Naive thymus-derived CD8-positive, alpha-beta T cell (primary cell): Measurements from ENCODE around the gene MYRF. TPM values are rescaled to one million over a fixed set of nuclear protein-coding genes. Genes with fewer than 3 reads are reported as not detected.

Source experiments
- ATAC-seq, 2 donors: fragments of 150-1000 bp; cut with Tn5 transposase in 1 of 2; sonication (Bioruptor Pico), chemical (Tn5 transposase) in 1 of 2; 1 replicate in 1 of 2; 2 replicates in 1 of 2; pipeline ENCODE4 v1.10.0; 2021; ENCODE audit warnings: mild to moderate bottlenecking in 2 of 2, moderate library complexity in 2 of 2
- POLR2A ChIA-PET: fragments of 350-600 bp; sonication (Branson Sonifier 250); formaldehyde crosslinking; loops from one replicate; lab custom pipeline; 2021; ENCODE audit warnings: antibody characterized with exemption; lab: Charles Lee
- DNase-seq, 10 donors: peaks; one replicate each; pipeline versions ENCODE4 v3.0.0 to v3.0.0-alpha.2; 2020 to 2022
- H3K27ac Mint-ChIP-seq, 10 donors: one replicate each; pipeline ENCODE4 v1.8.0; 2020 to 2022; ENCODE audit warnings: mild to moderate bottlenecking in 10 of 10, mixed read lengths in 10 of 10, moderate library complexity in 4 of 10, inconsistent platforms in 1 of 10
- H3K27me3 Mint-ChIP-seq, 5 donors: one replicate each; pipeline ENCODE4 v1.8.0; 2021 to 2022; ENCODE audit warnings: mixed read lengths in 5 of 5
- H3K36me3 Mint-ChIP-seq, 3 donors: one replicate each; pipeline ENCODE4 v1.8.0; 2020 to 2022; ENCODE audit warnings: mixed read lengths in 3 of 3, mild to moderate bottlenecking in 2 of 3, inconsistent platforms in 1 of 3
- H3K4me1 Mint-ChIP-seq, 4 donors: one replicate each; pipeline ENCODE4 v1.8.0; 2021 to 2022; ENCODE audit warnings: mixed read lengths in 4 of 4
- H3K4me3 Mint-ChIP-seq, 10 donors: one replicate each; pipeline ENCODE4 v1.8.0; 2020 to 2022; ENCODE audit warnings: mild to moderate bottlenecking in 10 of 10, mixed read lengths in 10 of 10, moderate library complexity in 6 of 10, inconsistent platforms in 1 of 10
- H3K9me3 Mint-ChIP-seq, 9 donors: one replicate each; pipeline ENCODE4 v1.8.0; 2020 to 2022; ENCODE audit warnings: mixed read lengths in 9 of 9, mild to moderate bottlenecking in 3 of 9, inconsistent platforms in 1 of 9, moderate library complexity in 1 of 9
- polyA plus RNA-seq, 3 donors: library from polyadenylated mRNA; unstranded; fragments of 300-500 nt; fragmentation: Illumina TruSeq; gene quantifications; one replicate each; pipeline ENCODE4 v1.2.3, GENCODE V29; 2021
- total RNA-seq, 8 experiments: library from RNA in 2 of 8; stranded (reverse) in 2 of 8; gene quantifications; one replicate each; pipeline ENCODE4 v1.2.3 and lab custom pipeline; 2021 to 2026

The MYRF gene
- total and polyA plus RNA-seq, 5 experiments from 2014 or later: 0.26 to 0.68 (median 0.49) TPM; not detected in 1

DNA sequence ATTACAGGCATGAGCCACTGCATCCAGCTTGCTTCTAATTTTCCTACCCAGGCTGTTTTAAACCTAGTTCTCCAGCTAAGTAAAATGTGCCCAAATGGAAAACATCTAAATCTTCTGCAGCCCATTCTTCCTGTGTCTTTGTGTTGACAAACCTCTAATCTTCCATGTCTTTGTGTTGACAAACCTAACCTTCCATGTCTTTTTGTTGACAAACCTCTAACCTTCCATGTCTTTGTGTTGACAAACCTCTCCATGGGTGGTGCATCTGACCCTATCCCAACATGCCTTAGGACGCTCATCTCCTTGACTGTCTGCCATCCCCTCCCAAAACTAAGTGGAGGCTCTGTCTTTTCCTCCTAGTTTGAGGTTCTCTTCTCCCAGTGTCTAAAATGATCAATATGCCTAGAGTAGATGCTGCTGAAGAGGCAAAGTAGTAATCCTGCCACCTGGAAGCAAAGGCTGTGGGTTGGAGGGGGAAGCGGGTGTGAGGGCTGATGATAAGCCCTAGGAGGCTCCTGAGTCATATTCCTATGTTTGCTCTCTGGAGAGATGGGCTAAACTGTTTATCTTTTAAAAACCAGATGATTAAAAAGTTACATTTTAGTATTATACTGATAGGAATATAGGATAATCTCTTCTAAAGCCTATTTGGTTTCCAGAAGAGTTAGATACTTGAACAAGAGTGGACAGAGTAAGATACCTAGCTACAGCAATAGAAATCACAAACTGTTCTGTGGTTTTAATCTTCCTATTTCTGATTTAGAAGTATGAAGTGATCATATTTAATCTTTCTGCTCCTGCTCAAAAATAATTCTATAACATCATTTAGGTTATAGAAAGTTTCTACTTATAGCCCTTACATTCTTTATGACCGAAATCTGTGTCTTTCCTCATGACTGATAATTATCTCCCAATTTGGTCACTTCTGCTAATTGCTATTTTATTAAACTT, 48.2 kb downstream of the MYRF start:
- Mint-ChIP-seq H3K4me1 (peaks cover 0 to 8% (median 3%) of the 10 kb centered on the region in 4 donors), H3K36me3 (peaks cover 0 to 16% (median 0%) of the 10 kb centered on the region in 3 donors), H3K27me3 (no peaks in the 10 kb centered on the region), H3K4me3 (no peak overlapping the region), H3K27ac (peak overlapping the region in 2 of 10 donors; percentile 47 to 60), H3K9me3 (no peaks in the 10 kb centered on the region)
- ATAC-seq (no peak), DNase-seq (no peak)
- POLR2A ChIA-PET: no interaction called here

DNA sequence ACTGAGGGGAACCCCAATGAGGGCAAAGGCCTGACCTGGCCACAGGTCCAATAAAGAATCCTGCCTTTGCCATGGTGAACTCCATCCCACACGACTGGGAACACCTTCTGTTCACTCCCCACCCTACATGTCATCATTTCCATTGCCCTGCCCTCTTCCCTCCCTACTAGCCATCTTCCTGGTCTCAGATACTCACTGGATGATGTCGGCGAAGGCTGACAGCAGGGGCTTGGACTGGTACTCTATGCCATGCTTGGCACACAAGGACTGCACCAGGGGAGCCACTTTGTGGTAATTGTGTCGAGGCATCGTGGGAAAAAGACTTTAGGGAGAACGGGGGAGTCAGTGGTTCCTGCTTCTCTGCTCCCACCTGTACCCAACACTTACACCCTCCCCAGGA, 50.2 kb downstream of the MYRF start:
- Mint-ChIP-seq H3K4me1 (no peaks in the 10 kb centered on the region), H3K27ac (peak overlapping the region in 1 of 10 donors; percentile 60), H3K36me3 (peaks cover 0 to 4% (median 0%) of the 10 kb centered on the region in 3 donors), H3K9me3 (no peaks in the 10 kb centered on the region), H3K27me3 (no peaks in the 10 kb centered on the region), H3K4me3 (no peak overlapping the region)
- DNase-seq (no peak), ATAC-seq (no peak)
- POLR2A ChIA-PET: no interaction called here

DNA sequence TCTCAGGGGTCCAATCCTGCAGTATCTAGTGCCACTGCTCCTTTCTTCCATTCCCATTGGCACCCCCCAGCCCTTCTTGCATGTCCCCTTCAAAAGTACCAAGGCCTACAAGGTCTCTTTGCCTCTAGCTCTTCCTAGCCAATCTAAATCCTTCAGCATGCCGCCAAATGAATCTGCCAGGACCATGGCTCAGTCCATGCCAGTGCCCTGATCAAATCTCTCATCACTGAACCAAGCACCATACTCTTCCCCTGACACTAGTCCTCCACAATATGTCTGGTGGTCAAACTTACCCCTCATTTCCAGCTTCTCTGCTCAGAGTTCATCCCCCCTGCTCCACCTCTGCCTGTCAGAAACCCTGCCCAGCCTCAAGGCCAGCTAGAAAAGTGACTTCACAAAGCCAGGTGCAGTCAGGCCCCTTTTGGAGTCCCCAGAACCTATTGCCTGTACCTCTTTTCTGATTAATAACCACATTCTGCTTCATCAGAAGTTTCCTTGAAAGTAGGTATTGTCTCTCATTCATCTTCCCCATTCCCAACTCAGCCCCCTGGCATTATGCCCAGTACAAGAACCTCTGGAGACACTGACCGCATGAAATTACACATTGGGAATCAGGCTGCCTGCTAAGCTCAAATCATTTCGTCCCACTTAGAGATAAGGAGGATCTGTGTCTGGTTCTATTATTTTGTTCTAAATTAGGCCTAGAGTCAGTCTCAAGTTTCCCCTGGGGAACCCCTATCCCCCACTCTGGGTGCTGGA, 51.6 kb downstream of the MYRF start:
- Mint-ChIP-seq H3K27ac (no peak overlapping the region), H3K4me1 (no peaks in the 10 kb centered on the region), H3K9me3 (no peaks in the 10 kb centered on the region), H3K27me3 (peaks cover 0 to 4% (median 0%) of the 10 kb centered on the region in 5 donors), H3K36me3 (peaks cover 0 to 2% (median 0%) of the 10 kb centered on the region in 3 donors), H3K4me3 (no peak overlapping the region)
- no peak for ATAC-seq
- POLR2A ChIA-PET: no interaction called here
- DNase-seq: no peak

DNA sequence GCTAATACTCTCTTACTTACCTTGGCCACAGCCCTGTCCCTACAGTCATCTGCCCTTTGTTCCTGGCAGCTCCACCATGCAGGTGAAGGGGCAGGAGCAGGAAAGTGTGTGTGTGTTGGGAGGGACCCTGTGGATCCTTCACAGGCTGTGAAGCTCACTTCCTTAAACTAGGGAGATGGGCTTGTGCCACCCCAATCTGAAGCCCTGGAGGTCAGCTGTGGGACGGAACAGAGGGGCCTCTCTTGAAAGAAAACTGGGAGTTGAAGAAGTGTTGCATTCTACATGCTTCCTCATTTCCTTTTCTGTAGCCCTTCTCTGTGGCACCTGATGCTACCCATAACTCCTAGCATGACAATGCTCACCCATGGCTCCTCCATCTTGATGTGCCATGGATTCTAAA, 52.7 kb downstream of the MYRF start:
- Mint-ChIP-seq H3K27ac (no peak overlapping the region), H3K4me3 (no peak overlapping the region), H3K36me3 (peaks cover 0 to 2% (median 0%) of the 10 kb centered on the region in 3 donors), H3K27me3 (peaks cover 0 to 4% (median 0%) of the 10 kb centered on the region in 5 donors), H3K4me1 (no peaks in the 10 kb centered on the region), H3K9me3 (no peaks in the 10 kb centered on the region)
- DNase-seq: no peak
- ATAC-seq: no peak
- POLR2A ChIA-PET: no interaction called here

DNA sequence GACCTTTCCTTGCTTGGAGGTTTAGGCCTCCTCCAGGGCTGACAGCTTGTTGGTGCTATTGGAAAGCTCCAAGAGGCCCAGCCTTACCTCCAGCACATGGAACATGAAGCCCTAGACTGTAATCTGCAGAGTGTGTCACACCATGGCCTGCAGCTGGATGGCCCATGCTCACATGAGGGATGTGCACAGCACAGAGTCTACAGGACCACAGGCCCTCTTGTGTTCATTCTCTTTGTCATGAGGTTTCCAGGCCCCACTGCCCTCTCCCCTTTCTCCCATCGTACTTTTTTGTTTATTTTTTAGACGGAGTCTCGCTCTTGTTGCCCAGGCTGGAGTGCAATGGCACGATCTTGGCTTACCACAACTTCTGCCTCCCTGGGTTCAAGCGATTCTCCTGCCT, 54.3 kb downstream of the MYRF start:
- Mint-ChIP-seq H3K27me3 (peaks cover 0 to 4% (median 0%) of the 10 kb centered on the region in 5 donors), H3K36me3 (peaks cover 0 to 5% (median 0%) of the 10 kb centered on the region in 3 donors), H3K27ac (no peak overlapping the region), H3K4me3 (no peak overlapping the region), H3K4me1 (no peaks in the 10 kb centered on the region), H3K9me3 (no peaks in the 10 kb centered on the region)
- ATAC-seq (no peak), DNase-seq (no peak)
- POLR2A ChIA-PET: no interaction called here

DNA sequence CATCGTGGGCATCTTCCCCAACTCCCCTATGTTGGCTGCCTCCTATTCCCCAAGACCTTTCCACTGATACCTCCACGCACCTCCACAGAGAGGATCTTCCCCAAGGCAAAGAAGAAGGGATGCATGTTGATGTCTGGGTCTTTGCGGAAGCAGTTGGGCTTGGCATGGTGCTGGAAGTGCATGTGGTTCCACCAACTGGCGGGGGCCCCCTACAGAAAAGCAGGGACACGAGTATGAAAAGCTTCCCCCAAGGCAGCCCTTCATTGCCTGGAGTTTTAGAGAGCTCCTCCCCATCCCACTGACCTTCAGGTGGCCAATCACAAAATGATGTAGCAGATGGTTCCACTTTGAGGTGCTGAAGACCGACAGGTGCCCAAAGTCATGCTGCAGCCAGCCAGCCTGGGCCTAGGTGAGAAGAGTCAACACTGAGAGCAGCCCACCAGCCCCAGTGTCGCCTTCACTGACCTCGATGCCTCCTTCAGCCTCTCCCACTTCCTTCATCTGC, 58.3 kb downstream of the MYRF start:
- peaks cover 0 to 4% (median 0%) of the 10 kb centered on the region in 3 donors for H3K36me3 Mint-ChIP-seq
- POLR2A ChIA-PET: no interaction called here
- H3K27me3 Mint-ChIP-seq: peaks cover 4 to 34% (median 8%) of the 10 kb centered on the region in 5 donors
- H3K9me3 Mint-ChIP-seq: no peaks in the 10 kb centered on the region
- H3K27ac Mint-ChIP-seq: no peak overlapping the region
- DNase-seq: no peak
- peaks cover 6 to 12% (median 8%) of the 10 kb centered on the region in 4 donors for H3K4me1 Mint-ChIP-seq
- no peak overlapping the region for H3K4me3 Mint-ChIP-seq
- ATAC-seq: no peak

DNA sequence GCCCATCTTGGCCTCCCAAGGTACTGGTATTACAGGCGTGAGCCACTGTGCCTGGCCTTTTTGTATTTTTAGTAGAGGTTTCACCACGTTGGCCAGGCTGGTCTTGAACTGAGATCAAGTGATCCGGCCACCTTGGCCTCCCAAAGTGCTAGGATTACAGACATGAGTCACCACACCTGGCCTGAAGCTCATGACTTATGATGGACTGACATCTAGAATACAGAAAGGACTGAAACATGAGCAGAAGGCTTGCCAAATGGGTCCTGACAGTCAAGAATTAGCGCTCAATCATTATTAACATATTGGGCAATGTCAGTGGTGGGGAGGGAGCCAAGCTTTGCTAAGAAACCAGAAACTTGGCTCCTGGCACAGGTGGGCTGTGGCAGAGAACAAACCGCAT, 59.4 kb downstream of the MYRF start:
- Mint-ChIP-seq H3K27ac (peak overlapping the region in 1 of 10 donors; percentile 9), H3K27me3 (peaks cover 4 to 41% (median 10%) of the 10 kb centered on the region in 5 donors), H3K4me1 (peaks cover 12 to 22% (median 14%) of the 10 kb centered on the region in 4 donors), H3K36me3 (peaks cover 0 to 4% (median 0%) of the 10 kb centered on the region in 3 donors), H3K4me3 (no peak overlapping the region), H3K9me3 (no peaks in the 10 kb centered on the region)
- POLR2A ChIA-PET: no interaction called here
- DNase-seq (no peak), ATAC-seq (no peak)

DNA sequence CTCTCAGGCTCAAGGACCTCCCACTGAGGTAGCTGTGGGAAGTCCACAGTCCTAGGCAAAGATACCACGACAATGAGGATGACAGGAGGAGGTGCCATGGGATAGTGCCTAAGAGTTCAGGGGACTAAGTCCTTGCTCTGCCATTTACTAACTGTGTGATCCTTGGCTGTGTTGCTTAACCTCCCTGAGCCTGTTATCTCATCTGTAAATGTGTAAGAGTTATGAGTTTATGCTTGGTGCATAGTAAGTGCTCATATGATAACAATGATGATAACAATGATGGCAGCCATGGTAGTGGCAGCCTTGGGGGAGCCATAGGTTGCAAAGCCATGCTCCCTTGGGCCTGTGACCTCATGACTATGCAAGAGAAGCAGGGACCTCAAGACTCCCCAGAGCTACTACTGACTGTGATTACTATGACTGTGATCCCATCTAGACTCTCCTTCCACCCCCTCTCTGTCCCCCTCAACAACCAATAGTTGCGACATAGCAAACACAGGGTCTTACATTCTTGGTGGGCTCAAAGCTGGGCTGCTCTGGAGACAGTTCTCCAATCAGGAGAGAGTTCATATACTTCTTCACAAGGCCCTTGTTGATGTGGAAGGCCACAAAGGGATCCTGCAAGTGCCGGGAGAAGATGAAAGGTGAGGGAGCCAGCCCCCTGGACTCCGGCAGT, 60.4 kb downstream of the MYRF start:
- DNase-seq (no peak), ATAC-seq (no peak)
- H3K4me3 Mint-ChIP-seq: peak overlapping the region in 3 of 10 donors; percentile 20 to 30 (median 28)
- POLR2A ChIA-PET: no interaction called here
- H3K36me3 Mint-ChIP-seq: peaks cover 0 to 4% (median 0%) of the 10 kb centered on the region in 3 donors
- H3K9me3 Mint-ChIP-seq: no peaks in the 10 kb centered on the region
- peaks cover 12 to 22% (median 16%) of the 10 kb centered on the region in 4 donors for H3K4me1 Mint-ChIP-seq
- H3K27me3 Mint-ChIP-seq: peaks cover 4 to 41% (median 10%) of the 10 kb centered on the region in 5 donors
- peak overlapping the region in 1 of 10 donors; percentile 32 for H3K27ac Mint-ChIP-seq

DNA sequence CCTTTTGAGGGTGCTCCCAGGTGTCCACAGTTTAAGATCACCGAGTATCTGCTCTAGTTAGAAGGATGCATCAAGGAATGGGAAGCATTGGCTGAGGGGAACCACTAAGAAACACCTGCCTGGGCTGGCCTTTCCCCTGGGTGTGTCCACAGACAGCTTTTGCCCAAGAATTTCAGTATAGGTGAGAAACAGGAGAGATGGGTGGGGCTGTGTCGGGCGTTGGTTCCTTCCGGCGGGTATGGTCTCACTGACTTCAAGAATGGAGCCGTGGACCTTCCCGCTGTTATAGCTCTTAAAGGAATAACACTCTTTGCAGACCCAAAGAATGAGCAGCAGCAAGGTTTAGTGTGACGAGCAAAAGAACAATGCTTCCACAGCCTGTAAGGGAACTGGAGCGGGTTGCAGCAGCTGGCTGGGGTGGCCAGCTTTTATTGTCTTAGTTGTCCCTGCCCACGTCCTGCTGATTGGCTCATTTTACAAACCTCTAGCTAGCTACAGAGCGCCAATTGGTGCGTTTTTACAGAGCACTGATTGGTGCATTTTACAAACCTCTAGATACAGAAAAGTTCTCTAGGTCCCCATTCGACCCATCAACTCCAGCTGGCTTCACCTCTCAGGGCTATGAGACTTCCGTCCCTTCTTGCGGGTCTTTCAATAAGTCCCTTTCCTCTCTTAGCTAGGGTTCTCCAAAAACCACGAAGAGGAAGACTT, 62.0 kb downstream of the MYRF start:
- Mint-ChIP-seq H3K36me3 (peaks cover 0 to 4% (median 0%) of the 10 kb centered on the region in 3 donors), H3K9me3 (no peaks in the 10 kb centered on the region), H3K4me3 (peak overlapping the region; percentile 71 to 97 (median 92)), H3K4me1 (peaks cover 12 to 22% (median 16%) of the 10 kb centered on the region in 4 donors), H3K27me3 (peaks cover 4 to 37% (median 13%) of the 10 kb centered on the region in 5 donors), H3K27ac (peak overlapping the region in 1 of 10 donors; percentile 75)
- POLR2A ChIA-PET: interaction anchor here (0.6 to 1.6 kb wide), 4 partner anchors 19 to 1815 kb away, joined by 3 to 6 read pairs (median 4); partner anchors contain the start of genes FEN1 and TMEM258
- ATAC-seq: no peak
- DNase-seq: peak in 1 of 10 donors; percentile 16

DNA sequence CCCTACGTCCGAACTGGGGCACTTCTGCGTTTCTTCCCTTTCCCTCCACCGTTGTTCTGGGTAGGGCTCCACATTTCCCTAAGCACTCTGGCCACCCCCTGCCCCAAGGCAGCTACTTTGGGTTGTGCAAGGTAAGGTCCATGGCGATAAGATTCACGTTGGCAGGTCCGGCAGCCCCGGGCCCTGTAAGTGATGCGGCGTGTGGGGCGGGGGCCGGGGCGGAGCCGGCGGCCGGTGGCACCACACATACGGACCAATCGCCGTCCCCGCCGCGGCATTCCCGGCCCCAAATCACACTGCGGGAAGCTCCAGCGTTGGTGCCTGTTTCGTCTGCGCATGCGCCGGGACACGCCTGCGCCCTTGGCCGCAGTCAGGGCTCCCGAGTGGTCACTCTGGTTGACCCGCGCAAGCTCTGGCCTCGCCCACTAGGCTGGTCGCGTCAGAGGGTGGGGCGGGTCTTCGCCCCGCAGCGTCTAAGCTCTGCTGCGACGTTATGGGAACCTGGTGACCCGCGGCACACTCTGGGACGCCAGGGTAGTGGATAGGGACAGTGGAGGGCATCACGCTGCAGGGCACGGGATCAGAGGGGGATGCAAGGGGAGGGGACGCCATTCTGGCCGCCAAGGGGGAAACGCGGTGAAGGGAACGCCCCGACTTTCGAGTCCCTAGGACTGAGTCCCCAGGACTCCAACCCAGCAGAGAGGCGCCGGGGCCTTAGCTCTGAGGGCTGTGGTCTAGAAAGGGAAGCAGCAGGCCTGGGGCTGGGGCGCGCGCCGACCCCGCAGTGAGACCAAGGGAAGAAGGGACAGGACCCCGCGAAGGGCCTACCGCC, 62.7 kb downstream of the MYRF start:
- ATAC-seq: peak in 1 of 2 donors; percentile 29
- peaks cover 4 to 37% (median 14%) of the 10 kb centered on the region in 5 donors for H3K27me3 Mint-ChIP-seq
- POLR2A ChIA-PET: interaction anchor here (0.5 to 1.6 kb wide), 4 partner anchors 19 to 30 kb away, joined by 3 to 4 read pairs (median 4); partner anchors contain the start of genes FEN1 and TMEM258

More for the DNA sequence above, 62.7 kb downstream of the MYRF start:
- H3K4me1 Mint-ChIP-seq: peaks cover 12 to 22% (median 16%) of the 10 kb centered on the region in 4 donors
- peak in 4 of 10 donors; percentile 25 to 54 (median 37) for DNase-seq
- H3K36me3 Mint-ChIP-seq: peaks cover 0 to 4% (median 0%) of the 10 kb centered on the region in 3 donors
- H3K27ac Mint-ChIP-seq: peak overlapping the region in 4 of 10 donors; percentile 17 to 93 (median 64)
- peak overlapping the region; percentile 80 to 97 (median 92) for H3K4me3 Mint-ChIP-seq
- no peaks in the 10 kb centered on the region for H3K9me3 Mint-ChIP-seq
